Measurements from ENCODE around the gene PARP6.
A peak's percentile ranks its signal among the peaks of the same experiment; 100 is the strongest.

Gene PARP6

DNA sequence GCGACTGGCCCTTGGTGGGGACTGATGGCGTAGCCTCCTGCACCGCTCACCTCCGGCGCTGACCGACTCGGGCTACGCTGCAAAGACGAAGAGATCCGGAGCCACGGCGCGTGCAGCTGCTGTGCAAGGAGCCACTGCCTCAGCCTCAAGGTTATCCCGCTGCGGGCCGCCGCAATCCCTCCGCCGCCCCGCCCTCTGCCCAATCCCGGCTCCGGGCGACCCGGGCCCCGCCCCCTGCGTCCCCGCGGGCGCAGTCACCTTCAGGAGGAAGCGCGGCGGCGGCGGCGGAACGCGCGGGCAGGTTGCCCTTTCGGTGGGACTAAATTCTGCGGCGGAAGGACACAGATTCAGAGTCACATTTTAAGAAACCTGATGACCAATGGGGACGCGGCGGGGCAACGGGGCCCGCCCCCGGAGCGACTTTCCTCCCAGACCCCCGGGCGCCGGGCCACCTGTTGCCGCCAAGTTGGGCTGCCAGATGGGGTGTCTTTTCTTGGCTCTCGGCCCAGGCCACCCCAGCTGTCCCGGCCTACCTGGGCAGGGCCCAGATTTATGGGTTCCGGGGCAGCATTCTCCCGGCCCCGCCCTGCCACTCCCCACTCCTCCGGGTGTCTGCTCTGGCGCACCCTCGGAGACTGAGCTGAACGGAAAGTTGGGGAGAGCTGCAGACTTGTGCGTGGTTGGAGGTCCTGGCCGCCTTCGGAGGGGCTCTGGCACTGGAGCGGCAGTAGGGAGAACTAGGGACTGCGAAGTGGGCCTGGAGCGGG is 41.1 kb downstream of the PARP6 start, which contains the start of gene PKM:
Gene PKM (minus strand): TSS at position 125 of the 767 bp plus-strand sequence. CDS start 12,093 bp downstream, outside the sequence.
- H3K4me1 ChIP-seq (ENCODE audit: control insufficient read depth, insufficient read depth, low read length, poor library complexity, severe bottlenecking): peaks cover 45% of the 10 kb centered on the region
- H3K27me3 ChIP-seq (replicated peaks; ENCODE audit: control insufficient read depth, insufficient read depth, low read length, poor library complexity, severe bottlenecking): no peaks in the 10 kb centered on the region
- H3K36me3 ChIP-seq (ENCODE audit: control insufficient read depth, insufficient read depth, low read length): no peaks in the 10 kb centered on the region
- peak; percentile 85 to 88 (median 87) for DNase-seq
- peak within 1 kb of the TSS; percentile 86 for H3K4me3 ChIP-seq (ENCODE audit: insufficient read depth, low read depth, low read length, poor library complexity, severe bottlenecking)
- H3K27ac ChIP-seq (ENCODE audit: insufficient read depth, low read length, poor library complexity, severe bottlenecking): peak within 1 kb of the TSS; percentile 93
- H3K9me3 ChIP-seq (ENCODE audit: control insufficient read depth, low read length): no peaks in the 10 kb centered on the region

DNA sequence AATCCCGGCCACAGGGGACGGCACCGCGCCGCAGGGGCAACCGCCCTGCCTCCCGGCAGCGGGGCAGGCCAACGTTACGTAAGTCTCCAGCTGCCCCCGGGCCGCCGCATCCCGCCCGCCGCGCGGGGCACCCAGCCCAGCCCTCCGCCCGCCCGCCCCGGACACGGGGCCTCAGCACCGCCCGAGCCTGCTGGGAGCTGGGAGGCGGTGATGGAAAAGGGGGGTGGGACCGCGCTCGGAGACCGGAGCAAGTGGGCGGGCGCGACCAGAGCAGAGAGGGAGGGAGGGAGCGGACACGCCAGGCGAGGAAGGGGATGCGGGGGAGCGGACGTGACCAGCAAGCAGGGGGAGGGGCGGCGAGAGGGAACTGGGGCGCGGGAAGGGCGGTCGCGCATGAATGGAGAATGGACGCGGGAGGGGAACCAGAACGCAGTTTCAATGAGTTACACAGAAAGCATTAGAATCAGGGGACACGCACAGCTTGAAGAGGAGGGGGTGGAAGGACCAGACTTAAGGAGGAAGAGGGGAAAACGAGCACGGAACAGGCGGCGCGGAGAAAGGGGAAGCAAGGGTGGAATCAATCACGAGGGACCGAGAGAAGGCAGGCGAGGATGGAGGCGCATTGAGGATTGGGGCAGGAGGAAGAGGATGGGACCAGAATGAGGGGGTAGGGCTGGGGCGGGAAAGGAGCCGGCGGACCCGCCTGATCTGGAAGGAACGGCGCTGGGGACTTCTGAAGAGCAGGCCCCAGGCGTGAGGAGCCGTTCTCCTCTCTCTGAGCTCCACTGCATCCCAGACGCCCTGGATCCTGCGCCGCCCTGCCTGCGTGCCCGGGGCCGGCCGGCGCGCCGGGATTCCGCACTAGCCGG is 41.9 kb downstream of the PARP6 start:
- Histone ChIP-seq H3K27me3 (replicated peaks; ENCODE audit: control insufficient read depth, insufficient read depth, low read length, poor library complexity, severe bottlenecking) (no peaks in the 10 kb centered on the region), H3K36me3 (ENCODE audit: control insufficient read depth, insufficient read depth, low read length) (peaks cover 4% of the 10 kb centered on the region), H3K9me3 (ENCODE audit: control insufficient read depth, low read length) (no peaks in the 10 kb centered on the region), H3K4me1 (ENCODE audit: control insufficient read depth, insufficient read depth, low read length, poor library complexity, severe bottlenecking) (peaks cover 45% of the 10 kb centered on the region), H3K27ac (ENCODE audit: insufficient read depth, low read length, poor library complexity, severe bottlenecking) (peak overlapping the region; percentile 93), H3K4me3 (ENCODE audit: insufficient read depth, low read depth, low read length, poor library complexity, severe bottlenecking) (peak overlapping the region; percentile 86)
- peak; percentile 42 to 64 (median 43) for DNase-seq

DNA sequence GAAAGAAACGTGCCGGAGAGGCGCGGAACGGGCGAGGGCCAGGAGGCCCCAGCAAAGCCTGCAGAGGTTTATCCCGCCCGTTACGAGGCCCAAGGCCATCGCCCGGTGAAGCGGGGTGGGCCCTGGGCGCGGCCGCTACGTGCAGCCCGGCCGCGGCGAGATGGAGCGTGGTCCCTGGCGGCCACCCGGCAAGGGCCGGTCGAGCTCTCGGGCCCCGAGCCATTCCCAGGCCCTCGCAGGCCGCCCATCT is 42.5 kb downstream of the PARP6 start:
- Histone ChIP-seq H3K27me3 (replicated peaks; ENCODE audit: control insufficient read depth, insufficient read depth, low read length, poor library complexity, severe bottlenecking) (no peaks in the 10 kb centered on the region), H3K27ac (ENCODE audit: insufficient read depth, low read length, poor library complexity, severe bottlenecking) (peak overlapping the region; percentile 93), H3K36me3 (ENCODE audit: control insufficient read depth, insufficient read depth, low read length) (peaks cover 6% of the 10 kb centered on the region), H3K4me1 (ENCODE audit: control insufficient read depth, insufficient read depth, low read length, poor library complexity, severe bottlenecking) (peaks cover 45% of the 10 kb centered on the region), H3K9me3 (ENCODE audit: control insufficient read depth, low read length) (no peaks in the 10 kb centered on the region), H3K4me3 (ENCODE audit: insufficient read depth, low read depth, low read length, poor library complexity, severe bottlenecking) (peak overlapping the region; percentile 86)
- no peak for DNase-seq

GRCh38 chr15:72229076-72229946 is 43.0 kb downstream of the PARP6 start:
- DNase-seq: peak; percentile 19 to 40 (median 27)
- H3K4me1 ChIP-seq (ENCODE audit: control insufficient read depth, insufficient read depth, low read length, poor library complexity, severe bottlenecking): peaks cover 45% of the 10 kb centered on the region

GRCh38 chr15:72227720-72228119 is 44.6 kb downstream of the PARP6 start:
- H3K4me1 ChIP-seq (ENCODE audit: control insufficient read depth, insufficient read depth, low read length, poor library complexity, severe bottlenecking): peaks cover 42% of the 10 kb centered on the region
- no peaks in the 10 kb centered on the region for H3K27me3 ChIP-seq (replicated peaks; ENCODE audit: control insufficient read depth, insufficient read depth, low read length, poor library complexity, severe bottlenecking)
- peak overlapping the region; percentile 31 for H3K4me3 ChIP-seq (ENCODE audit: insufficient read depth, low read depth, low read length, poor library complexity, severe bottlenecking)
- no peak for DNase-seq
- H3K36me3 ChIP-seq (ENCODE audit: control insufficient read depth, insufficient read depth, low read length): peaks cover 10% of the 10 kb centered on the region
- H3K9me3 ChIP-seq (ENCODE audit: control insufficient read depth, low read length): no peaks in the 10 kb centered on the region
- peak overlapping the region; percentile 93 for H3K27ac ChIP-seq (ENCODE audit: insufficient read depth, low read length, poor library complexity, severe bottlenecking)

More at GRCh38 chr15:72229076-72229946, 43.0 kb downstream of the PARP6 start:
- H3K27me3 ChIP-seq (replicated peaks; ENCODE audit: control insufficient read depth, insufficient read depth, low read length, poor library complexity, severe bottlenecking): no peaks in the 10 kb centered on the region
- no peaks in the 10 kb centered on the region for H3K9me3 ChIP-seq (ENCODE audit: control insufficient read depth, low read length)
- peaks cover 8% of the 10 kb centered on the region for H3K36me3 ChIP-seq (ENCODE audit: control insufficient read depth, insufficient read depth, low read length)
- peak overlapping the region; percentile 86 for H3K4me3 ChIP-seq (ENCODE audit: insufficient read depth, low read depth, low read length, poor library complexity, severe bottlenecking)
- H3K27ac ChIP-seq (ENCODE audit: insufficient read depth, low read length, poor library complexity, severe bottlenecking): peak overlapping the region; percentile 93

DNA sequence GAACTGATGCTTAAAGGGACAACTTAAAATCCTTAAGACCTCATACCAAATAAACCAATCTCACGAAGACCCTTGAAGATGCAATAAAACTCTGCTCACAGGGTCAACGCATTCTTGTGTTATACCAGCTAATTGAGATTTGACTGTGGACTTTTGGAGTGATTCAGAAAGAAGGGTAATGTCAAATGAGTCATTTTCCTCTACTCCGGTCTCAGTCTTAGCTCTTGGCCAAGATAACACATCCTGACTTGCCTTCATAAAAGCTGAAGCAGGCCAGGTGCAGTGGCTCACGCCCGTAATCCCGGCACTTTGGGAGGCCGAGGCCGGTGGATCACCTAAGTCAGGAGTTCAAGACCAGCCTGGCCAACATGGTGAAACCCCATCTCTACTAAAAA is 45.2 kb downstream of the PARP6 start:
- Histone ChIP-seq H3K9me3 (ENCODE audit: control insufficient read depth, low read length) (no peaks in the 10 kb centered on the region), H3K27ac (ENCODE audit: insufficient read depth, low read length, poor library complexity, severe bottlenecking) (peak overlapping the region; percentile 93), H3K4me1 (ENCODE audit: control insufficient read depth, insufficient read depth, low read length, poor library complexity, severe bottlenecking) (peaks cover 36% of the 10 kb centered on the region), H3K27me3 (replicated peaks; ENCODE audit: control insufficient read depth, insufficient read depth, low read length, poor library complexity, severe bottlenecking) (no peaks in the 10 kb centered on the region), H3K4me3 (ENCODE audit: insufficient read depth, low read depth, low read length, poor library complexity, severe bottlenecking) (no peak overlapping the region), H3K36me3 (ENCODE audit: control insufficient read depth, insufficient read depth, low read length) (peaks cover 10% of the 10 kb centered on the region)
- peak in 2 of 3 donors; percentile 11 to 13 for DNase-seq

DNA sequence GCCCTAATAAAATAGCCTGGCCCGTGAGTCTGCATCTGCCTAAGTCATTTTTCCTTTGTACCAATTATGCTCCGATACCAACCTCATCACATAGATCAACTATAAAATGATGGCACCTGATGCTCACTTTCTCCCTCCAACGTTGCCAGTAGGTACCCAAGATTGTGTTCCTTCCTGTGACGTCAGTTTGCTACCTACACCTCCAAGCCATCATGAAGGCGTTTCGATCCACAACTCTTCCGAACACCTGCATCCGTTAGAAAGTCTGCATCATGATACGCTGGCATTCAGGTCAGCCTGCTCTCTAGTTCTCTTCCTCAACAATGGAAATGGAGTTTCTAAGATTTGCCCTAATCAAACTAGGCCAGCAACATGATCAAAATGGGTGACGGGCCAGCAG is 49.1 kb downstream of the PARP6 start:
- Histone ChIP-seq H3K4me3 (ENCODE audit: insufficient read depth, low read depth, low read length, poor library complexity, severe bottlenecking) (no peak overlapping the region), H3K4me1 (ENCODE audit: control insufficient read depth, insufficient read depth, low read length, poor library complexity, severe bottlenecking) (peaks cover 16% of the 10 kb centered on the region), H3K36me3 (ENCODE audit: control insufficient read depth, insufficient read depth, low read length) (peaks cover 34% of the 10 kb centered on the region), H3K27ac (ENCODE audit: insufficient read depth, low read length, poor library complexity, severe bottlenecking) (no peak overlapping the region), H3K9me3 (ENCODE audit: control insufficient read depth, low read length) (no peaks in the 10 kb centered on the region), H3K27me3 (replicated peaks; ENCODE audit: control insufficient read depth, insufficient read depth, low read length, poor library complexity, severe bottlenecking) (no peaks in the 10 kb centered on the region)
- DNase-seq: no peak

DNA sequence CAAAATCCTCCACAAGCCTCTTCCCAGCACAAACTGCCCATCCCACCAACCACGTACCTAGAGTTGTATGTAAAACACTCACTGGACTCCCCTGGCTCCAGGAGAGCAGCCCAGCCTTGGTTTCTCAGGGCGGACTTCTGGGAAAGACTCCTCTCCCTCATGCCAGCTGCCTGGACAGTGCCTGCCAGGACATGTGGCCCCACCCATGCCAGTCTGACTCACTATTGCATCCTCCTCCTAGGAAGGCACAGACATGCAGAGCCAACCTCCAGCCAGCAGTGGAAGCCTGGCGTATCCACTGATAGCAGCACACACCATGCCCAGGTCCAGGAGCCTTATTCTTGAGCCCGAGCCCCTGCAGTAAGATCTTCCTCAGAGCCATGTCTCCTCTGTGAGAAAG is 50.0 kb downstream of the PARP6 start:
- Histone ChIP-seq H3K36me3 (ENCODE audit: control insufficient read depth, insufficient read depth, low read length) (peaks cover 43% of the 10 kb centered on the region), H3K27ac (ENCODE audit: insufficient read depth, low read length, poor library complexity, severe bottlenecking) (peak overlapping the region; percentile 21), H3K4me1 (ENCODE audit: control insufficient read depth, insufficient read depth, low read length, poor library complexity, severe bottlenecking) (peaks cover 10% of the 10 kb centered on the region), H3K27me3 (replicated peaks; ENCODE audit: control insufficient read depth, insufficient read depth, low read length, poor library complexity, severe bottlenecking) (no peaks in the 10 kb centered on the region), H3K9me3 (ENCODE audit: control insufficient read depth, low read length) (no peaks in the 10 kb centered on the region), H3K4me3 (ENCODE audit: insufficient read depth, low read depth, low read length, poor library complexity, severe bottlenecking) (no peak overlapping the region)
- DNase-seq: no peak

GRCh38 chr15:72220687-72221086 is 51.7 kb downstream of the PARP6 start:
- Histone ChIP-seq H3K27me3 (replicated peaks; ENCODE audit: control insufficient read depth, insufficient read depth, low read length, poor library complexity, severe bottlenecking) (no peaks in the 10 kb centered on the region), H3K9me3 (ENCODE audit: control insufficient read depth, low read length) (no peaks in the 10 kb centered on the region), H3K36me3 (ENCODE audit: control insufficient read depth, insufficient read depth, low read length) (peaks cover 57% of the 10 kb centered on the region), H3K27ac (ENCODE audit: insufficient read depth, low read length, poor library complexity, severe bottlenecking) (peak overlapping the region; percentile 49), H3K4me3 (ENCODE audit: insufficient read depth, low read depth, low read length, poor library complexity, severe bottlenecking) (no peak overlapping the region), H3K4me1 (ENCODE audit: control insufficient read depth, insufficient read depth, low read length, poor library complexity, severe bottlenecking) (no peaks in the 10 kb centered on the region)
- no peak for DNase-seq

All from effector memory CD4-positive, alpha-beta T cell (primary cell).